Nucleus accumbens (tissue), 56 donors: ENCODE data around the gene SLC25A51.

Source experiments
- DNase-seq, 56 donors: peaks; one replicate each; lab custom pipeline; 2025; lab: John Stamatoyannopoulos, UW

SLC25A51 gene

GRCh38 chr9:37856551-37856950 is 47.4 kb downstream of the SLC25A51 start:
- DNase-seq: no peak

GRCh38 chr9:37852222-37852621 is 51.7 kb downstream of the SLC25A51 start:
- DNase-seq: no peak

DNA sequence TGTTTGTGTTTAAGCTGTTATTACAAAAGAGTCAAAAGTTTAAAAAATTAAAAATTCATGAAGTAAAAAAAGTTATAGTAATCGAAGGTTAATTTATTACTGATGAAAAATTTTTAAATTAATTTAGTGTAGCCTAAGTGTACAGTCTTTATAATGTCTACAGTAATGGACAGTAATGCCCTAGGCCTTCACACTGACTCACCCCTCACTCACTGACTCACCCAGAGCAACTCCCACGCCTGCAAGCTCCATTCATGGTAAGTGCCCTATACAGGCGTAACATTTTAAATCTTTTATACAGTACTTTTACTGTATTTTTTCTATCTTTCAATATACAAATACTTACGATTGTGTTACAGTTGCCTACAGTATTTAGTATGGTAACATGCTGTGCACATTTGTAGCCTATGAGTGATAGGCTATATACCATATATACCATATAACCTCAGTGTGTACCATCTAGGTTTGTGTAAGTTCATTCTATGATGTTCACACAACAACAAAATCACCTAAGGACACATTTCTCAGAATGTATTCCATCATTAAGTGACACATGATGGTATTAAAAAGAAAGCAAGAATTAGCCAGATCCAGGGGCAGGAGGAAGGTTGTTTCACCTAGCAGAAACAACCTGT is 63.2 kb downstream of the SLC25A51 start:
- no peak for DNase-seq

GRCh38 chr9:37839496-37840461 is 64.1 kb downstream of the SLC25A51 start:
- no peak for DNase-seq
